HG03045 (cell line): ENCODE data around the gene STYXL2.

Experiments
- ATAC-seq: cut with Tn5 transposase; IDR thresholded peaks from one replicate; pipeline ENCODE4 v1.9.1; 2021; ENCODE audit warnings: mild to moderate bottlenecking, moderate library complexity; ENCODE audit not compliant: unreplicated experiment

The STYXL2 gene

DNA sequence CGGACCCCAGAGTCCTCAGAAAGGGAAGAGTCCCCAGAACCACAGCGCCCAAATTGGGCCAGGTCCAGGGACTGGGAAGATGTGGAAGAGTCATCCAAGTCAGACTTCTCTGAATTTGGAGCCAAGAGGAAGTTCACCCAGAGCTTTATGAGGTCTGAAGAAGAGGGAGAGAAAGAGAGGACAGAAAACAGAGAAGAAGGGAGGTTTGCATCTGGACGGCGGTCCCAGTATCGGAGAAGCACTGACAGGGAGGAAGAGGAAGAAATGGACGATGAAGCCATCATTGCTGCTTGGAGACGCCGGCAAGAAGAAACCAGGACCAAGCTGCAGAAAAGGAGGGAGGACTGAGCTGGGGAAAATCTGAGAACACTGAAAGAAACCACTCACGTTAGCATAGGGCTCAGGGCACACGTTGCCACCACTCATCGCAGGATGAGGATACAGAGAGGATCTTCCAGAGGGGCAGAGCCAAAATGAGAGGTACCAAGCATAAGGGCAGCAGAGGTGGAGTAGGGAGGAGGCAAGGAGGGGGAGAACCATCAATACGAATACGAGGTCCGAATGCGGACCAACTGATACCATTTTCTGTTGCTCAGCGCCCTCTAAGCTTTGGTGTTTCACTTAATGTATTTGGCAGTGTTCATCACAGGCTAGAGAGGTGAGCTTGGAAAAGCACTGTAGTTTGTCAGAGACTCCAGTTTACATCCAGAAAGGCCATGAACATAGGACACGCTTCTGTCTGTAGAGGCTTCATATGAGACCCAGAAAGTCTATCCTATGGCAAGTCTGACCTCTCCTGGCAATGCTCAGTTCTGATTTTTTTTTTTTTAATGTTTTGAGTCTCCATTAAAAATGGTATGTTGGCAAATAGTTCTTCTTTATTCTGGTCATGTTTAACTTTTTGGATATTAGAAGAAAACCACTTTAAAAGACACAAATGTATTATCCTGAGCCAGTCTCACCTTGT, 34.7 kb downstream of the STYXL2 start:
- no peak for ATAC-seq

- ATAC-seq: no peak
Observed at GRCh38 chr1:167130829-167131510, 37.1 kb downstream of the STYXL2 start.

DNA sequence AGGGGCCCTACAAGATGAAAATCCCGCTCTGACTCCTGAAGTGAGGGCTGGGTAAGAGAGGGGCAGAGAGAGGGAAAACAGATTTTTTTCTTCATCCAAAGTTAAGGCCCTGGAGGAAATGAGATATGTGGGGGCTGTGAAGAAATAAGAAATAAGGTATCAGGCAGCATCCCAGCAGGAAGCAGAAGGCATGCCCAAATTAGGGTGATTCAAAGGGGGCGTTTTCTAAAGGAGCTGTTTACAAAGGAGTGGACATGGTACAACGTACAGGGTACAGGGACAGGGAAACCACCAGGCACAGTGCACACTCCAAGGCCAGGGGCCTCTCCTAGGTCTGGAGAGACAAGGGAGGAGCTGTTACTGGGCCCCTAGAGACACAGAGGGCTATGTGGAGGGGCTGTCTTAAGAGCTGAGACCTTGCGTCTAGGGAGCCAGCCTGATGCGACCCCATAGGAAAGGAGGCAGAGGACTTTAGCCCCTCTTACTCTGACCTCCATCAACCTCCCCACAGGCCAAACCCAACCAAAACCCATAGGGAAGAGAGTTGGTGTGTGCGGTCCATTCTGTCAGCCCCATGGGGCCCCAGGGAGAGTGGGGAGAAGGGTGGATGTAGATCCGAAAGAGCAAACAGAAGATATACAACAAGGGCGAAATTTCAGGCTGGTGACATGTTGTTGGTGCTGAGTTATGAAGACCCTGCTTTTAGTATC, 38.6 kb downstream of the STYXL2 start:
- ATAC-seq: no peak

DNA sequence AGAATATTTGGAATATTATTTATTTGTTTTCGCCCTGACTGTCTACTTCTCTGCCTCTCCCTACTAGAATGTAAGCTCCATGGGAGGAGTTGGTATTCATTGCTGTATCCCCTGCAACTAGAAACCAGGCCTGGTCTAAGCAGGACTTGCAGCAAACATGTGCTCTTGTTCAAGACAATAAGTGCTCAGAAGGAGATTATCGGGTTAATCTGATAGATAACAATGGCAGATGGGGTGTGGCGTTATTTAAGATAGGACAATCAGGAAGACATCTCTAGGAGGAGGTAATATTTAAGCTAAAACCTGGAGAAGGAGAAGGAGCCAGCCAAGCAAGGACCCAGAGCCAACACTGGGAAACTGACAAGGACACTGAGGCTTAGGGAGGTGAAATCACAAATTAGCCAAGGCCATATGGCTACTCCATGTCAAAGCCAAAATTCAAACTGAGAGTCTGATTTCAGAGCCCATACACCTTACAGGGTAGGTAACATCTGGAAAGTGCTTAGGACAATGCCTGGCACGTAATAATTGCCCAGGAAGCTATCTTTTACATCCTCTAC, 41.5 kb downstream of the STYXL2 start:
- no peak for ATAC-seq

DNA sequence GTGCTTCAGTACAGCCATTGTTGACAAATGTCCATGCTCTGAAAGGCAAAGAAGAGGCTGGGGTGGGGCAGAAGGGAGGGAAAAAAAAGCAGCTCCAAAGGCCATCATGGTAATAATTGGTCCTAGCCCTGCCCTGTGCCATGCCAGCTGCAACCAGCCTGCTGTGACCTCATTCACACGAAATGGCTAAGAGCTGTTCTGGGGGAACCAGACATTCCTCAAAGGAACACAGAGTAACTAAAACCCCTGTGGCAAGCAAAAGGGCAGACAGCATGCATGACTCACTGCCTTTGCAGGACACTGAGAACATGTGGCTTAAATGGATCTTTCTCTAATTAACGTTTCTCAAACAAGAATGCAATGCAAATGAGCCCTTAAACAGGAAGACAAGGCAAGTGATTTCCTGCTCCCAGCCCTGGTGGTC, 42.3 kb downstream of the STYXL2 start:
- no peak for ATAC-seq

DNA sequence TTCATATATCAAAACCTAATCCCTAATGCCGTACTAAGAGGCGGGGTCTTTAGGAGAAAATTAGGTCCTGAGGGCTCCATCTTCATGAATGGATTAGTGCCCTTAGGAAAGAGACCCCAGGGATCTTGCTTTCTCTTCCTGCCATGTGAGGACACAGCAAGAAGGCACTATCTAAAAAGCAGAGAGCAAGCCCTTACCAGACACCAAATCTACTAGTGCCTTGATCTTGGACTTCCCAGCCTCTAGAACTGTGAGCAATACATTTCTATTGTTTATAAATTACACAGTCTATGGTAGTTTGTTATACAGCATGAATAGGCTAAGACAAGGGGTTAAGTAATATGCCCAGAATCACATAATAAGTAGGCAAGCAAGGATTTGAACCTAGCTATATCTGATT, 42.9 kb downstream of the STYXL2 start:
- no peak for ATAC-seq

DNA sequence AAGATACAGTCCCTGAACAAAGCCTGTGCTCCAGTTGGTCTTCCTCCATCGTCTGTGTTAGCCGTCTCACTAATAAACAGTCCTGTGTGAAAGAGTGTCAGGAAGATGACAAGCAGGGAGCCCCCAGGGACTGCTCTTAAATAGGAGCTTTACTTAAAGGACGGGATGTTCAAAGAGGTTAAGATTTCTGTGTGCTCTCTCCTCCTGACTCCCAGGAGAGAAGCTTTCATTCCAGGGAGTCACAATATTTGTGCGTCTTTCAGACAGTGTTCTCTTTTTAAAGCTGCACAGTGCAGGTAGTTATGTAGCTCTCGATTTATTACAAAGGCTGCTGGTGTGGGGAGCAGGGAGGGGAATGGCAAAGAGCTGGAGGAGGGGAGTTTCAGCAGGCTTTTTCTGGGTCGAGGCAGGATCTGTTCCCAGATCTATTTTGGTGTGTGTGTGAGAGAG, 43.5 kb downstream of the STYXL2 start:
- ATAC-seq: no peak

DNA sequence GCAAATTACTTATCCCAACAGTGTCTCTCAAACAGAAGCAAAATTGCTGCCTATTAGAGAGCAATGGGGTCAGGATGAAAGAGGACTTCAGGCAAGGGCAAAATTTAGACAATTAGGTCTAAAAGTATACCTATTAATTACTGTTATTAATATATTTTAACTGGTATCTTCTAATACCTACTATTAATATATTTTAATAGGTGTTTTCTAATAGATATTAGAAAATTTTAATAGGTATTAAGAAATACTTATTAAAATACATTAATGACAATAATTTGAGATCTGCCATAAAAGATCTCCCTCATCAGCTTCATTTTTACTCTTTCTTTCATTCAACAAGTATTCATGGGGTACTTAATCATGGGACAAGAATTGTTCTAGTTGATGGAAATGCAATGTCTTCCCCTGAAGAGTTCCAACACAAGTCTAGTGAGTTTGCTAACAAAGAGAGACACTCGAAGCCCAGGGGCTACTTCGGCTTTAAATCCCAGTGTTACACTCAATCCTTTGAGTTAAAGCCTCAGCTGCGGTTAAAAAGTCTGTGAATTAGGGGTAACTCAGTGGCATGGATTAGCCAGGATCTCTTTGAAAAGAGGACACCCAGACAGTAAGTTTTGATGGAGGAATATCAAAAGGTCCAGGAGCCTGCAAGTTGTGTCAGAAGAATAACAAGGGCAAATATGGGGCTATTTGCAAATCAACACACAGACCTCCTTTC, 44.1 kb downstream of the STYXL2 start:
- ATAC-seq: no peak

DNA sequence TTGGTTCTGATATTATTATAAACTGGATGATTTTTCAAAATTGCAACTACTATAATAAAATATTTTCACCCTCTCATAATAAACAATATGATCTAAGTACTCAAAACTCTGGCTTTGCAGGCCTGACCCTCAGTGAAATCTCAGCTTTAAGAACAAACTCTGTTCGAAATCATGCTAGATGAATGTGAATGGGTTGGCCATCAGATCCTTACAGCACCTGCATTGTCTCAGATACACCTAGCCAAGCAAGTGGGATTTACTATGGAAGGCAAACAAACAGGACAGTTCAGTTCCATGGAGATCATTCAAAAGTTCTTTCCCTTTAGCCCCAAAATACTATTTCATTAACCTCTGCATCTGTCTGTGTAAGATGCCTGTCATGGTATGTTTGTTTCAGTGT, 44.8 kb downstream of the STYXL2 start:
- ATAC-seq: no peak

GRCh38 chr1:167141963-167142362, 48.1 kb downstream of the STYXL2 start:
- ATAC-seq: no peak
